Panc1 (cell line): ENCODE measurements around the gene KRT75.

Experiments
- POLR2AphosphoS5 ChIP-seq: IDR thresholded peaks from 2 replicates; pipeline ENCODE4 v1.6.1; 2012; ENCODE audit warnings: mild to moderate bottlenecking, low read depth, low read length, moderate library complexity
- TCF7L2 ChIP-seq: IDR thresholded peaks from 2 replicates; pipeline ENCODE4 v1.6.1; 2011; ENCODE audit warnings: mild to moderate bottlenecking, low read depth, low read length, inconsistent platforms
- TF ChIP-seq, protein P1 (sequence below): fragments of 450-650 bp; IDR thresholded peaks from 2 replicates; pipeline ENCODE4 v1.5.1; 2017; ENCODE audit warnings: mild to moderate bottlenecking

DNA sequence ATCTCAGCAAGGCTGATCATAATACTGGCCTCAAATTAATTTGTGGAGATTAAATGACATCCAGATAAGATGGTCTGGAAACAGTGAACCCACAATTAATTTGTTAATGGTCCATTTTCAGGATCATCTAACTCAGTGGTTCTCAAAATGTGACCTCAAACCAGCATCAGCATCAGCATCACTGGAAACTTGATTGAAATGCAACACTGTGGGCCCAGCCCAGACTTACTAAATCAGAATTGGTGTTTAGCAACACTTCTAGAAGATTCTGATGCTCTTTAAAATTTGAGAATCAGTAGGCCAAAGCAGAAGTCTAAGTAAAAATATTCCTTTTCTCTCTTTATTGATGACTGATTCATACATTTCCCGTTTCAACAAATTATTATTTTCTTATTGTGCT, 17.4 kb downstream of the KRT75 start:
- TF ChIP-seq, protein P1, sequence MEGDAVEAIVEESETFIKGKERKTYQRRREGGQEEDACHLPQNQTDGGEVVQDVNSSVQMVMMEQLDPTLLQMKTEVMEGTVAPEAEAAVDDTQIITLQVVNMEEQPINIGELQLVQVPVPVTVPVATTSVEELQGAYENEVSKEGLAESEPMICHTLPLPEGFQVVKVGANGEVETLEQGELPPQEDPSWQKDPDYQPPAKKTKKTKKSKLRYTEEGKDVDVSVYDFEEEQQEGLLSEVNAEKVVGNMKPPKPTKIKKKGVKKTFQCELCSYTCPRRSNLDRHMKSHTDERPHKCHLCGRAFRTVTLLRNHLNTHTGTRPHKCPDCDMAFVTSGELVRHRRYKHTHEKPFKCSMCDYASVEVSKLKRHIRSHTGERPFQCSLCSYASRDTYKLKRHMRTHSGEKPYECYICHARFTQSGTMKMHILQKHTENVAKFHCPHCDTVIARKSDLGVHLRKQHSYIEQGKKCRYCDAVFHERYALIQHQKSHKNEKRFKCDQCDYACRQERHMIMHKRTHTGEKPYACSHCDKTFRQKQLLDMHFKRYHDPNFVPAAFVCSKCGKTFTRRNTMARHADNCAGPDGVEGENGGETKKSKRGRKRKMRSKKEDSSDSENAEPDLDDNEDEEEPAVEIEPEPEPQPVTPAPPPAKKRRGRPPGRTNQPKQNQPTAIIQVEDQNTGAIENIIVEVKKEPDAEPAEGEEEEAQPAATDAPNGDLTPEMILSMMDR: no peak
- TF ChIP-seq POLR2AphosphoS5 (no peak), TCF7L2 (no peak)
